Glutamatergic neuron (in vitro differentiated cells): ENCODE data around the gene KRTAP5-3. TPM values are rescaled to one million over a fixed set of nuclear protein-coding genes. Genes with fewer than 3 reads are reported as not detected.

Source experiments
- DNase-seq: peaks from one replicate; pipeline ENCODE4 v3.0.0; 2022
- H3K27ac Mint-ChIP-seq: one replicate; pipeline ENCODE4 v1.8.0; 2020; ENCODE audit warnings: mild to moderate bottlenecking, mixed read lengths, inconsistent platforms; ENCODE audit not compliant: unreplicated experiment
- H3K27me3 Mint-ChIP-seq: one replicate; pipeline ENCODE4 v1.8.0; 2020; ENCODE audit warnings: mild to moderate bottlenecking, moderate library complexity, mixed read lengths, inconsistent platforms; ENCODE audit not compliant: unreplicated experiment
- H3K36me3 Mint-ChIP-seq: one replicate; pipeline ENCODE4 v1.8.0; 2020; ENCODE audit warnings: mild to moderate bottlenecking, mixed read lengths, inconsistent platforms; ENCODE audit not compliant: unreplicated experiment
- H3K4me1 Mint-ChIP-seq: one replicate; pipeline ENCODE4 v1.8.0; 2020; ENCODE audit warnings: mild to moderate bottlenecking, low read depth, mixed read lengths, inconsistent platforms; ENCODE audit not compliant: unreplicated experiment
- H3K4me3 Mint-ChIP-seq: one replicate; pipeline ENCODE4 v1.8.0; 2020; ENCODE audit warnings: mild to moderate bottlenecking, mixed read lengths, inconsistent platforms; ENCODE audit not compliant: unreplicated experiment
- H3K9me3 Mint-ChIP-seq: one replicate; pipeline ENCODE4 v1.8.0; 2020; ENCODE audit warnings: mild to moderate bottlenecking, moderate library complexity, mixed read lengths, inconsistent platforms; ENCODE audit not compliant: unreplicated experiment
- CTCF ChIP-seq: fragments of 200-600 bp; sonication (generic); IDR thresholded peaks from one replicate; pipeline ENCODE4 v1.5.0; 2021; ENCODE audit not compliant: partially characterized antibody, unreplicated experiment
- total RNA-seq: library from RNA; stranded (reverse); fragmentation: NEBNext Ultra II Directional; extraction: Animal tissue kit (Norgen Biotek cat#: 25700); gene quantifications from one replicate; pipeline ENCODE4 v1.2.1, GENCODE V29; 2021; ENCODE audit not compliant: unreplicated experiment

Gene KRTAP5-3
- total RNA-seq, 1 donor from 2014 or later, result not detected

- no peak for TF ChIP-seq CTCF
- Mint-ChIP-seq H3K9me3 (peaks cover 4% of the 10 kb centered on the region), H3K27ac (no peak overlapping the region), H3K27me3 (peaks cover 2% of the 10 kb centered on the region), H3K4me1 (no peaks in the 10 kb centered on the region), H3K4me3 (no peak overlapping the region), H3K36me3 (no peaks in the 10 kb centered on the region)
- no peak for DNase-seq
These were observed 25.6 kb upstream of the KRTAP5-3 start for GRCh38 chr11:1633864-1634263.

GRCh38 chr11:1632053-1632714, 23.9 kb upstream of the KRTAP5-3 start:
- no peak overlapping the region for H3K4me3 Mint-ChIP-seq
- H3K36me3 Mint-ChIP-seq, result no peaks in the 10 kb centered on the region
- no peak for DNase-seq
- peaks cover 2% of the 10 kb centered on the region for H3K27me3 Mint-ChIP-seq
- no peak overlapping the region for H3K27ac Mint-ChIP-seq
- no peaks in the 10 kb centered on the region for H3K4me1 Mint-ChIP-seq
- peaks cover 4% of the 10 kb centered on the region for H3K9me3 Mint-ChIP-seq
- TF ChIP-seq CTCF, result no peak

GRCh38 chr11:1631066-1631568, 22.9 kb upstream of the KRTAP5-3 start:
- Mint-ChIP-seq H3K4me3 (peak overlapping the region; percentile 9), H3K27me3 (peaks cover 4% of the 10 kb centered on the region), H3K27ac (no peak overlapping the region), H3K4me1 (no peaks in the 10 kb centered on the region), H3K9me3 (peaks cover 4% of the 10 kb centered on the region), H3K36me3 (no peaks in the 10 kb centered on the region)
- no peak for TF ChIP-seq CTCF
- DNase-seq, result no peak

- H3K4me3 Mint-ChIP-seq, result no peak overlapping the region
- no peak overlapping the region for H3K27ac Mint-ChIP-seq
- no peak for TF ChIP-seq CTCF
- H3K36me3 Mint-ChIP-seq, result no peaks in the 10 kb centered on the region
- H3K4me1 Mint-ChIP-seq, result no peaks in the 10 kb centered on the region
- peaks cover 4% of the 10 kb centered on the region for H3K27me3 Mint-ChIP-seq
- peaks cover 4% of the 10 kb centered on the region for H3K9me3 Mint-ChIP-seq
- DNase-seq, result no peak
These were observed 22.0 kb upstream of the KRTAP5-3 start for GRCh38 chr11:1630271-1630670.
